GM12878 (cell line): ENCODE measurements around the gene ATP2C2. TPM values are rescaled to one million over a fixed set of nuclear protein-coding genes. Genes with fewer than 3 reads are reported as not detected.

ENCODE experiments used
- ATAC-seq: fragments of 200-7000 bp; cut with Tn5 transposase; 3 replicates; pipeline ENCODE4 v1.9.1; 2020; ENCODE audit warnings: mild to moderate bottlenecking, moderate library complexity
- BruUV-seq: library from RNA; stranded (reverse); fragments of 400-500 nt; replicated peaks from 2 replicates; lab custom pipeline; 2021; lab: Mats Ljungman, UMichigan
- CTCF ChIA-PET: fragments of 300-600 bp; sonication (Branson Sonifier 250); formaldehyde crosslinking; extraction: SDS; loops from one replicate; lab custom pipeline; 2021; ENCODE audit warnings: inconsistent platforms; lab: Yijun Ruan, JAX
- POLR2A ChIA-PET: fragments of 350-600 bp; formaldehyde crosslinking; extraction: SDS; loops from one replicate; lab custom pipeline; 2021; ENCODE audit warnings: inconsistent platforms; lab: Charles Lee
- RAD21 ChIA-PET: fragments of 300-600 bp; sonication (Branson Sonifier 250); formaldehyde crosslinking; loops from one replicate; lab custom pipeline; 2023; ENCODE audit warnings: antibody characterized with exemption; ENCODE audit not compliant: unreplicated experiment; lab: Charles Lee
- SMC1A ChIA-PET: fragments of 300-600 bp; sonication (Branson Sonifier 250); formaldehyde crosslinking; loops from one replicate; lab custom pipeline; 2023; ENCODE audit not compliant: unreplicated experiment, uncharacterized antibody; lab: Charles Lee
- DNase-seq: peaks from one replicate; pipeline ENCODE4 v3.0.0-alpha.2; 2011; ENCODE audit warnings: low read depth, low spot score
- FAIRE-seq: peaks from 3 replicates; lab custom pipeline; 2011; peaks lifted over from hg19 to GRCh38; lab: Jason Lieb, UNC
- H2AFZ ChIP-seq: 2 replicates; pipeline ENCODE4 v1.6.0; 2011; ENCODE audit warnings: low read depth, low read length, control low read depth; ENCODE audit not compliant: control insufficient read depth
- H3K27ac ChIP-seq: 2 replicates; pipeline ENCODE4 v1.5.1; 2011; ENCODE audit warnings: control low read depth; ENCODE audit not compliant: control insufficient read depth, insufficient read depth
- H3K27me3 ChIP-seq, 2 experiments: replicated peaks in 1 of 2; 2 replicates each; pipeline versions ENCODE4 v1.6.0 to v1.6.1; 2011; ENCODE audit warnings: low read length in 1 of 2; ENCODE audit not compliant: control insufficient read depth in 2 of 2, insufficient read depth in 2 of 2
- H3K36me3 ChIP-seq, 2 experiments: 2 replicates each; pipeline ENCODE4 v1.5.1; 2011; ENCODE audit warnings: low read length in 1 of 2; ENCODE audit not compliant: control insufficient read depth in 2 of 2, insufficient read depth in 2 of 2
- H3K4me1 ChIP-seq: 2 replicates; pipeline ENCODE4 v1.6.1; 2011; ENCODE audit warnings: mild to moderate bottlenecking, low read length, moderate library complexity, mixed read lengths; ENCODE audit not compliant: control insufficient read depth, insufficient read depth
- H3K4me2 ChIP-seq: 2 replicates; pipeline ENCODE4 v1.6.0; 2011; ENCODE audit warnings: control low read depth; ENCODE audit not compliant: control insufficient read depth, insufficient read depth
- H3K4me3 ChIP-seq: fragments of 200-600 bp; sonication (generic); 2 replicates; pipeline ENCODE4 v1.5.1; 2016
- H3K79me2 ChIP-seq: 2 replicates; pipeline ENCODE4 v1.6.0; 2011; ENCODE audit warnings: low read length; ENCODE audit not compliant: control insufficient read depth, insufficient read depth
- H3K9ac ChIP-seq: 2 replicates; pipeline ENCODE4 v1.8.0; 2011; ENCODE audit warnings: low read length, control low read depth, mixed read lengths; ENCODE audit not compliant: control insufficient read depth, insufficient read depth
- H3K9me3 ChIP-seq: replicated peaks from 3 replicates; pipeline ENCODE4 v1.5.1; 2011; ENCODE audit warnings: mild to moderate bottlenecking, low read length; ENCODE audit not compliant: control insufficient read depth, insufficient read depth
- H4K20me1 ChIP-seq: 2 replicates; pipeline ENCODE4 v1.6.0; 2011; ENCODE audit not compliant: control insufficient read depth, insufficient read depth
- ASH2L ChIP-seq: fragments of 300-600, 200-600 bp; sonication (generic); IDR thresholded peaks from 2 replicates; pipeline ENCODE4 v1.6.1; 2017; ENCODE audit warnings: low read depth, mild to moderate bottlenecking, borderline replicate concordance
- E2F4 ChIP-seq: IDR thresholded peaks from 2 replicates; pipeline ENCODE4 v1.6.1; 2012; ENCODE audit warnings: low read depth, low read length, improper control_type of control experiment
- GABPA ChIP-seq: IDR thresholded peaks from 2 replicates; pipeline ENCODE4 v1.6.1; 2014; ENCODE audit warnings: antibody characterized with exemption, low read depth, mild to moderate bottlenecking, inconsistent platforms
- POLR2AphosphoS5 ChIP-seq: IDR thresholded peaks from 2 replicates; pipeline ENCODE4 v1.6.1; 2011; ENCODE audit warnings: mild to moderate bottlenecking, low read length, inconsistent platforms
- RBBP5 ChIP-seq: fragments of 200-600 bp; sonication (generic); conservative IDR thresholded peaks from 2 replicates; pipeline ENCODE4 v1.6.1; 2016
- RFX5 ChIP-seq: IDR thresholded peaks from 2 replicates; pipeline ENCODE4 v1.6.1; 2011; ENCODE audit warnings: low read depth, low read length, improper control_type of control experiment
- STAT3 ChIP-seq: IDR thresholded peaks from 2 replicates; pipeline ENCODE4 v1.6.1; 2011; ENCODE audit warnings: low read depth, low read length, improper control_type of control experiment
- ZBTB33 ChIP-seq: fragments of 450-650 bp; IDR thresholded peaks from 2 replicates; pipeline ENCODE4 v1.6.1; 2017; ENCODE audit warnings: mild to moderate bottlenecking
- ZNF592 ChIP-seq: fragments of 450-650 bp; IDR thresholded peaks from 2 replicates; pipeline ENCODE4 v1.6.1; 2017; ENCODE audit warnings: mild to moderate bottlenecking, moderate library complexity
- ZNF687 ChIP-seq: fragments of 450-650 bp; IDR thresholded peaks from 2 replicates; pipeline ENCODE4 v1.6.1; 2017; ENCODE audit warnings: mild to moderate bottlenecking, moderate library complexity
- WGBS: methylation state at CpG from one replicate; pipeline ENCODE4 v1.1.6; 2016; ENCODE audit warnings: low lambda C conversion rate; ENCODE audit not compliant: insufficient replicate concordance, insufficient coverage; ENCODE audit errors: missing lambda C conversion rate; 5-methylcytosine and 5-hydroxymethylcytosine counted together
- in situ Hi-C: fragments of 300-500 bp; cut with MboI; formaldehyde crosslinking; loops from 9 replicates; pipeline ENCODE4 v1.14.3; 2018; ENCODE audit warnings: mixed read lengths
- intact Hi-C: fragments of 100-400 bp; cut with micrococcal nuclease; formaldehyde crosslinking; loops from one replicate; pipeline ENCODE4 v1.14.2; 2022; ENCODE audit not compliant: unreplicated experiment
- polyA plus RNA-seq, 11 experiments: library from polyadenylated mRNA; depleted of rRNA in 4 of 11; unstranded in 6 of 11; stranded (reverse) in 5 of 11; fragments of >200 nt; fragmentation: Nextera tagmentation in 4 of 11; fragmentation: Illumina TruSeq in 1 of 11; extraction: Ambion mirVana in 4 of 11; extraction: Trizol in 1 of 11; gene quantifications; 1 replicate in 1 of 11; 2 replicates in 10 of 11; pipeline versions ENCODE4 v1.2.1 to v1.2.3, GENCODE V29; 2011 to 2016; ENCODE audit warnings: inconsistent platforms in 2 of 11, missing spikeins in 2 of 11, low read depth in 1 of 11
- total RNA-seq, 4 experiments: library from RNA; depleted of rRNA in 3 of 4; stranded (reverse); fragments of >200 nt in 3 of 4; fragmentation: Illumina TruSeq in 1 of 4; extraction: Trizol in 1 of 4; gene quantifications; 2 replicates each; pipeline versions ENCODE4 v1.2.1 to v1.2.3, GENCODE V29; 2013 to 2021

Gene ATP2C2
- total and polyA plus RNA-seq, 10 of the 15 experiments (the other 5 are each of a cell fraction or from before 2014, with no cell fraction given) = 0.05 to 0.19 TPM; not detected in 8

GRCh38 chr16:84404324-84404723, 36.0 kb downstream of the ATP2C2 start:
- ATAC-seq (no peak), DNase-seq (no peak), FAIRE-seq (no peak)
- in situ Hi-C loops (no loop called here), intact Hi-C loops (no loop called here)
- ChIA-PET POLR2A (no interaction called here), RAD21 (no interaction called here), SMC1A (no interaction called here), CTCF (no interaction called here)
- Histone ChIP-seq H3K9me3 (no peaks in the 10 kb centered on the region), H3K9ac (no peak overlapping the region), H3K36me3 (no peaks in the 10 kb centered on the region; a peak in 1 of 4 replicates), H4K20me1 (no peaks in the 10 kb centered on the region), H3K27me3 (no peaks in the 10 kb centered on the region; a peak in 1 of 4 replicates), H2AFZ (no peak overlapping the region), H3K4me1 (no peaks in the 10 kb centered on the region), H3K4me2 (no peak overlapping the region), H3K4me3 (no peak overlapping the region), H3K27ac (no peak overlapping the region), H3K79me2 (no peaks in the 10 kb centered on the region)
- WGBS = 19% methylated on average over 3 of the region's 3 CpGs
- no TSS peak for BruUV-seq
- TF ChIP-seq ZNF592 = no peak
- TF ChIP-seq RBBP5 = no peak
- no peak for TF ChIP-seq ZNF687
- TF ChIP-seq RFX5 = no peak
- TF ChIP-seq GABPA = no peak
- no peak for TF ChIP-seq STAT3
- no peak for TF ChIP-seq POLR2AphosphoS5
- TF ChIP-seq ZBTB33 = no peak
- TF ChIP-seq E2F4 = no peak
- no peak for TF ChIP-seq ASH2L
